ENCODE measurements around the gene CD59. TPM values are rescaled to one million over a fixed set of nuclear protein-coding genes. Genes with fewer than 3 reads are reported as not detected.
A peak's percentile ranks its signal among the peaks of the same experiment; 100 is the strongest.

The CD59 gene
- total and polyA plus RNA-seq, 10 of the 15 experiments (the other 5 are each of a cell fraction or from before 2014, with no cell fraction given) = 55.5 to 256 (median 181) TPM

GRCh38 chr11:33716243-33716642 is 20.0 kb downstream of the CD59 start:
- TF ChIP-seq SMC3 (IDR thresholded peaks at IDR 0.05; ENCODE audit: borderline replicate concordance, low read length) = peak; percentile 73; the same call in 1 of the 2 replicates
- TF ChIP-seq GATAD2B (conservative IDR thresholded peaks at IDR 0.05; ENCODE audit: low read depth) = no peak
- peak; percentile 72 for TF ChIP-seq RAD21 (IDR thresholded peaks at IDR 0.05; ENCODE audit: insufficient read depth, low read depth, low read length)
- TF ChIP-seq, protein P1, sequence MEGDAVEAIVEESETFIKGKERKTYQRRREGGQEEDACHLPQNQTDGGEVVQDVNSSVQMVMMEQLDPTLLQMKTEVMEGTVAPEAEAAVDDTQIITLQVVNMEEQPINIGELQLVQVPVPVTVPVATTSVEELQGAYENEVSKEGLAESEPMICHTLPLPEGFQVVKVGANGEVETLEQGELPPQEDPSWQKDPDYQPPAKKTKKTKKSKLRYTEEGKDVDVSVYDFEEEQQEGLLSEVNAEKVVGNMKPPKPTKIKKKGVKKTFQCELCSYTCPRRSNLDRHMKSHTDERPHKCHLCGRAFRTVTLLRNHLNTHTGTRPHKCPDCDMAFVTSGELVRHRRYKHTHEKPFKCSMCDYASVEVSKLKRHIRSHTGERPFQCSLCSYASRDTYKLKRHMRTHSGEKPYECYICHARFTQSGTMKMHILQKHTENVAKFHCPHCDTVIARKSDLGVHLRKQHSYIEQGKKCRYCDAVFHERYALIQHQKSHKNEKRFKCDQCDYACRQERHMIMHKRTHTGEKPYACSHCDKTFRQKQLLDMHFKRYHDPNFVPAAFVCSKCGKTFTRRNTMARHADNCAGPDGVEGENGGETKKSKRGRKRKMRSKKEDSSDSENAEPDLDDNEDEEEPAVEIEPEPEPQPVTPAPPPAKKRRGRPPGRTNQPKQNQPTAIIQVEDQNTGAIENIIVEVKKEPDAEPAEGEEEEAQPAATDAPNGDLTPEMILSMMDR (IDR thresholded peaks at IDR 0.05 in 2 of 3, conservative IDR thresholded peaks at IDR 0.05 in 1 of 3; ENCODE audit: control insufficient read depth in 2 of 3, extremely low read depth in 1 of 3, insufficient read depth in 1 of 3, low read depth in 3 of 3, low read length in 3 of 3) = peak; percentile 38 to 65 (median 39); a peak in 4 of 6 replicates
- peaks cover 14 to 36% of the 10 kb centered on the region in 2 experiments; a peak in 3 of 4 replicates for H3K36me3 ChIP-seq (ENCODE audit: control insufficient read depth in 2 of 2, insufficient read depth in 2 of 2, low read length in 1 of 2)
- H3K4me2 ChIP-seq (ENCODE audit: control insufficient read depth, insufficient read depth) = no peak overlapping the region
- no peaks in the 10 kb centered on the region for H3K9me3 ChIP-seq (replicated peaks; ENCODE audit: control insufficient read depth, insufficient read depth, low read length)
- no TSS peak for BruUV-seq (replicated peaks)
- ChIA-PET POLR2A (interaction anchor here (1.1 to 1.9 kb wide), 3 partner anchors 9 to 26 kb away, joined by 4 to 6 read pairs (median 4); no protein-coding TSS in a partner anchor), CTCF (interaction anchor here (0.5 to 9.4 kb wide), 34 partner anchors 9 to 811 kb away, joined by 3 to 276 read pairs (median 4); partner anchors contain the start of genes C11orf91, CD59 and FBXO3), SMC1A (ENCODE audit: uncharacterized antibody, unreplicated experiment) (interaction anchor here (0.6 to 10.8 kb wide), 22 partner anchors 9 to 357 kb away, joined by 3 to 153 read pairs (median 4); partner anchors contain the start of gene CD59), RAD21 (ENCODE audit: unreplicated experiment) (interaction anchor here (0.7 to 8.6 kb wide), 14 partner anchors 8 to 371 kb away, joined by 3 to 158 read pairs (median 4); partner anchors contain the start of genes C11orf91 and CD59)
- H3K79me2 ChIP-seq (ENCODE audit: control insufficient read depth, insufficient read depth, low read length) = no peaks in the 10 kb centered on the region
- intact Hi-C loops (cut with micrococcal nuclease; ENCODE audit: unreplicated experiment) (loop anchor here (1.0 kb wide), 2 partner anchors 26 to 113 kb away; no protein-coding TSS in a partner anchor), in situ Hi-C loops (cut with MboI) (no loop called here)
- DNase-seq (ENCODE audit: low read depth, low spot score) (no peak), ATAC-seq (peak; percentile 76), FAIRE-seq (no peak)
- no peak overlapping the region for H3K4me3 ChIP-seq
- no peaks in the 10 kb centered on the region for H3K4me1 ChIP-seq (ENCODE audit: control insufficient read depth, insufficient read depth, low read length)
- no peaks in the 10 kb centered on the region for H3K27me3 ChIP-seq (replicated peaks in 1 of 2; ENCODE audit: control insufficient read depth in 2 of 2, insufficient read depth in 2 of 2, low read length in 1 of 2)
- H2AFZ ChIP-seq (ENCODE audit: control insufficient read depth, low read depth, low read length) = no peak overlapping the region
- H4K20me1 ChIP-seq (ENCODE audit: control insufficient read depth, insufficient read depth) = peaks cover 2% of the 10 kb centered on the region; the same call in 1 of the 2 replicates
- no peak overlapping the region for H3K9ac ChIP-seq (ENCODE audit: control insufficient read depth, insufficient read depth, low read length)
- H3K27ac ChIP-seq (ENCODE audit: control insufficient read depth, insufficient read depth) = no peak overlapping the region
- WGBS (ENCODE audit: insufficient coverage, insufficient replicate concordance, low lambda C conversion rate, missing lambda C conversion rate) = 69% methylated on average over 2 of the region's 2 CpGs
